PFSK-1 (cell line): ENCODE measurements around the gene IRAK1.

Source experiments
- POLR2AphosphoS5 ChIP-seq: IDR thresholded peaks from 2 replicates; pipeline ENCODE4 v1.6.1; 2012; ENCODE audit warnings: low read depth, mild to moderate bottlenecking, control low read depth, low read length, moderate library complexity
- TF ChIP-seq, protein P1 (sequence below), 2 experiments: IDR thresholded peaks; 2 replicates each; pipeline versions ENCODE4 v1.6.1 to v1.8.0; 2011 to 2012; ENCODE audit warnings: low read depth in 2 of 2, low read length in 2 of 2, control low read depth in 1 of 2, inconsistent platforms in 1 of 2, mild to moderate bottlenecking in 1 of 2, moderate library complexity in 1 of 2; ENCODE audit not compliant: insufficient read depth in 1 of 2

DNA sequence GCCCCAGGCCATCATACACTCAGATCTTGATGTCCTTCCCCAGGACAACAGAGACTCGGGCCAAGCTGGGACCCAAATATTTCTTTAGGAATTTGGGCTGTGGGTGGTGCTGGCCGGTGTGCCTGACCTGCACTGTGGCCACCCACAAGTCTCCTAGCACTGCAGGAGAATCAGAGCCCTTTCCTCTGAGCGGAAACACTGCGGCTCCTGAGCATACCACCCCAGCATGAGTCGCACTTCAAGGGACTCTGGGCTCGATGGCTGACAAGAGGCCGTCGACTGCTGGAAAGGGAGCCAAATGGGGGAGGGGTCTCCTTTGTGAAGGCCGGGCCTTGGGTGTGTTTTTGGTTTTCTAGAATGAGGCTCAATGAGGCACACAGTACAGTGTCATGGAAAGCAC lies 13.0 kb upstream of the IRAK1 start:
- TF ChIP-seq, protein P1, sequence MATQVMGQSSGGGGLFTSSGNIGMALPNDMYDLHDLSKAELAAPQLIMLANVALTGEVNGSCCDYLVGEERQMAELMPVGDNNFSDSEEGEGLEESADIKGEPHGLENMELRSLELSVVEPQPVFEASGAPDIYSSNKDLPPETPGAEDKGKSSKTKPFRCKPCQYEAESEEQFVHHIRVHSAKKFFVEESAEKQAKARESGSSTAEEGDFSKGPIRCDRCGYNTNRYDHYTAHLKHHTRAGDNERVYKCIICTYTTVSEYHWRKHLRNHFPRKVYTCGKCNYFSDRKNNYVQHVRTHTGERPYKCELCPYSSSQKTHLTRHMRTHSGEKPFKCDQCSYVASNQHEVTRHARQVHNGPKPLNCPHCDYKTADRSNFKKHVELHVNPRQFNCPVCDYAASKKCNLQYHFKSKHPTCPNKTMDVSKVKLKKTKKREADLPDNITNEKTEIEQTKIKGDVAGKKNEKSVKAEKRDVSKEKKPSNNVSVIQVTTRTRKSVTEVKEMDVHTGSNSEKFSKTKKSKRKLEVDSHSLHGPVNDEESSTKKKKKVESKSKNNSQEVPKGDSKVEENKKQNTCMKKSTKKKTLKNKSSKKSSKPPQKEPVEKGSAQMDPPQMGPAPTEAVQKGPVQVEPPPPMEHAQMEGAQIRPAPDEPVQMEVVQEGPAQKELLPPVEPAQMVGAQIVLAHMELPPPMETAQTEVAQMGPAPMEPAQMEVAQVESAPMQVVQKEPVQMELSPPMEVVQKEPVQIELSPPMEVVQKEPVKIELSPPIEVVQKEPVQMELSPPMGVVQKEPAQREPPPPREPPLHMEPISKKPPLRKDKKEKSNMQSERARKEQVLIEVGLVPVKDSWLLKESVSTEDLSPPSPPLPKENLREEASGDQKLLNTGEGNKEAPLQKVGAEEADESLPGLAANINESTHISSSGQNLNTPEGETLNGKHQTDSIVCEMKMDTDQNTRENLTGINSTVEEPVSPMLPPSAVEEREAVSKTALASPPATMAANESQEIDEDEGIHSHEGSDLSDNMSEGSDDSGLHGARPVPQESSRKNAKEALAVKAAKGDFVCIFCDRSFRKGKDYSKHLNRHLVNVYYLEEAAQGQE (IDR thresholded peaks at IDR 0.05; ENCODE audit: insufficient read depth in 1 of 2, low read depth in 2 of 2, low read length in 2 of 2) = no peak
- no peak for TF ChIP-seq POLR2AphosphoS5
